ENCODE data around the gene ZNF574.

The ZNF574 gene

DNA sequence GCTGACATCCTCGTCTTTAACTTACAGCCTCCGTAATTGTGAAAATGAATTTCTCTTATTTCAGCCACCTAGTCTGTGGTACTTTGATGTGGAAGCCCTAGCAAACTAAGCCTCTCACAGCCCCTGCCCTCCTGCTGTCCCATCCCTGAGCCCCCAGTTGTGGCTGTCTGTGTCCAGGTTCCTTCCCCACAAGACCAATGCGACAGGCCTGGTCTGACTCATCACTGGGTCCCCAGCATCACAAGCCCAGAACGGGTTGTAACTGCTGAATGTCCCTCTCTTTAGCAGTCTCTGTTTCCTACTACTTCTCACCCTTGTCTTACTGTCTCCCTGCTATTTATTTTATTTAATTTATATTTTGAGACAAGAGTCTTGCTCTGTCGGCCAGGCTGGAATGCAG, 50.6 kb downstream of the ZNF574 start:
- no peak for TF ChIP-seq EZH2phosphoT487 (IDR thresholded peaks at IDR 0.05; ENCODE audit: borderline replicate concordance, low read length)
- TF ChIP-seq, protein P1, sequence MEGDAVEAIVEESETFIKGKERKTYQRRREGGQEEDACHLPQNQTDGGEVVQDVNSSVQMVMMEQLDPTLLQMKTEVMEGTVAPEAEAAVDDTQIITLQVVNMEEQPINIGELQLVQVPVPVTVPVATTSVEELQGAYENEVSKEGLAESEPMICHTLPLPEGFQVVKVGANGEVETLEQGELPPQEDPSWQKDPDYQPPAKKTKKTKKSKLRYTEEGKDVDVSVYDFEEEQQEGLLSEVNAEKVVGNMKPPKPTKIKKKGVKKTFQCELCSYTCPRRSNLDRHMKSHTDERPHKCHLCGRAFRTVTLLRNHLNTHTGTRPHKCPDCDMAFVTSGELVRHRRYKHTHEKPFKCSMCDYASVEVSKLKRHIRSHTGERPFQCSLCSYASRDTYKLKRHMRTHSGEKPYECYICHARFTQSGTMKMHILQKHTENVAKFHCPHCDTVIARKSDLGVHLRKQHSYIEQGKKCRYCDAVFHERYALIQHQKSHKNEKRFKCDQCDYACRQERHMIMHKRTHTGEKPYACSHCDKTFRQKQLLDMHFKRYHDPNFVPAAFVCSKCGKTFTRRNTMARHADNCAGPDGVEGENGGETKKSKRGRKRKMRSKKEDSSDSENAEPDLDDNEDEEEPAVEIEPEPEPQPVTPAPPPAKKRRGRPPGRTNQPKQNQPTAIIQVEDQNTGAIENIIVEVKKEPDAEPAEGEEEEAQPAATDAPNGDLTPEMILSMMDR (IDR thresholded peaks at IDR 0.05; ENCODE audit: low read depth, low read length, poor library complexity, severe bottlenecking) = no peak
- H3K4me2 ChIP-seq (ENCODE audit: low read length) = peak overlapping the region; percentile 87
- H3K4me3 ChIP-seq (ENCODE audit: low read length) = peak overlapping the region; percentile 18; the same call in 1 of the 2 replicates

DNA sequence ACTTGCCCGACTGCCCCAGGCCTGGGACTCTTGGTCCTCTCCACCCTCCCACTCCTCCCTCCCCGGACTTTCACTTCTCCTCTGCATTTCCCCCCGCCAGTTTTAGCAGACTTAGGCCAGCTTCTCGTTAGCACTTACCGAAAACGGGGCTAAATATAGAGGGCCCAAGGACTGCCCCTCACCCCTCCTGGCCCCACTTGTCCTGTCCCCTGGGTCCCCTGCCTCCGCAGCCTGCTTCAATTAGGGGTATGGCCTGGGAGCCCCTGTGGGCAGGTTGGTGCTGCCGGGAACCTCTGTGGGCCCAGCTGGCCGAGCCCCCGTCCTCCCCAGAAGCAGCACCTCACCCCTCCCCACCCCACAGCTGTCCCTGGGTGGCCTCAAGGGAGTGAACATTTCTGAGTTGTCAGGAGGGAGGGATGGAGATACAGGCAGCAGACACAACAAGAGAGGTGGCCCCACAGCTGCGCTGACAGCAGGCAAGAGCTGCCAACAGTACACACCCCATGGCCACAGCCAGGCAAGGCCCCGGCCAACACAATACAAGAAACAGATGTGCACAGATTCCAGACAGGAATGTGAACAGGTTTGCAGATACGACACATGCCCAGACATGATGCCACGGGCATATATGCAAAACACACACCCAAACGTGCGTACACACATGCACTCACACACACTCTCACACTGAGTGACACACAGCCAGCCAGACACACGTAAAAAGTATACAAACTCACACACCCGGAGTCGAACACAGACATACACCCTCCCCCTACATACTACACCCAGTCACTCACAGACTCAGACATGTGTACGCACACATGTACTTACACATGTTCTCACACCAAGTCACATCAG, 53.7 kb downstream of the ZNF574 start:
- no peaks in the 10 kb centered on the region for H3K27me3 ChIP-seq (ENCODE audit: control insufficient read depth, low read length)
- TF ChIP-seq EZH2phosphoT487 (IDR thresholded peaks at IDR 0.05; ENCODE audit: borderline replicate concordance, low read length) = no peak
- TF ChIP-seq, protein P1 (IDR thresholded peaks at IDR 0.05; ENCODE audit: low read depth, low read length, poor library complexity, severe bottlenecking) = peak; percentile 6
- peaks cover 9% of the 10 kb centered on the region for H3F3A ChIP-seq (ENCODE audit: control insufficient read depth, insufficient read depth)
- peak overlapping the region; percentile 87 for H3K4me2 ChIP-seq (ENCODE audit: low read length)
- no peaks in the 10 kb centered on the region for H3K9me2 ChIP-seq (replicated peaks; ENCODE audit: control insufficient read depth, low read length)
- H3K4me3 ChIP-seq (ENCODE audit: low read length) = peak overlapping the region; percentile 82
- H3K27ac ChIP-seq (ENCODE audit: low read depth, low read length) = peak overlapping the region; percentile 98
- H3K36me3 ChIP-seq (ENCODE audit: control insufficient read depth, low read length) = peaks cover 66% of the 10 kb centered on the region
- no peaks in the 10 kb centered on the region for H4K20me1 ChIP-seq (ENCODE audit: control insufficient read depth, insufficient read depth, low read depth, low read length)
- H3K79me2 ChIP-seq (ENCODE audit: control insufficient read depth, low read length) = peaks cover 84% of the 10 kb centered on the region
- H3K9me3 ChIP-seq (ENCODE audit: control insufficient read depth, insufficient read depth, low read length) = no peaks in the 10 kb centered on the region
- peaks cover 79% of the 10 kb centered on the region for H3K4me1 ChIP-seq (ENCODE audit: control insufficient read depth, low read length)

More for the DNA sequence above, 50.6 kb downstream of the ZNF574 start:
- H3F3A ChIP-seq (ENCODE audit: control insufficient read depth, insufficient read depth) = peaks cover 25% of the 10 kb centered on the region
- H3K79me2 ChIP-seq (ENCODE audit: control insufficient read depth, low read length) = peaks cover 97% of the 10 kb centered on the region
- peaks cover 89% of the 10 kb centered on the region for H3K36me3 ChIP-seq (ENCODE audit: control insufficient read depth, low read length)
- H3K27me3 ChIP-seq (ENCODE audit: control insufficient read depth, low read length) = no peaks in the 10 kb centered on the region
- peaks cover 89% of the 10 kb centered on the region for H3K4me1 ChIP-seq (ENCODE audit: control insufficient read depth, low read length)
- no peaks in the 10 kb centered on the region for H3K9me3 ChIP-seq (ENCODE audit: control insufficient read depth, insufficient read depth, low read length)
- no peaks in the 10 kb centered on the region for H4K20me1 ChIP-seq (ENCODE audit: control insufficient read depth, insufficient read depth, low read depth, low read length)
- no peaks in the 10 kb centered on the region for H3K9me2 ChIP-seq (replicated peaks; ENCODE audit: control insufficient read depth, low read length)
- H3K27ac ChIP-seq (ENCODE audit: low read depth, low read length) = peak overlapping the region; percentile 98

DNA sequence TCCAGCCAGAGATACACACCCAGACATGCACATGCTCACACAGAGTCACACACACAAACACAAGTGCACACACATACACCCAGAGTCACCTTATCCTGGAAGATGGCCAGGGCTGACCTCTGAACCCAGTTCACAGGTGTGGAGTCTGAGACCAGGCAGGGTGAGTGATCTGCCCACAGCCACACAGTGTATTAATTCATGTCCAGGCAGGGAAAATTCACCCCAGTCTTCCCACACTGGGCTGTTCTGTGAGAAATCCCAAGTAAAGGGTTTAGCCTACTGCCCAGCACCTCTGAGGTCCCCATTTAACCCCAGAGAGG, 54.2 kb downstream of the ZNF574 start:
- Histone ChIP-seq H3F3A (ENCODE audit: control insufficient read depth, insufficient read depth) (peaks cover 9% of the 10 kb centered on the region), H3K4me2 (ENCODE audit: low read length) (peak overlapping the region; percentile 87), H4K20me1 (ENCODE audit: control insufficient read depth, insufficient read depth, low read depth, low read length) (no peaks in the 10 kb centered on the region), H3K9me3 (ENCODE audit: control insufficient read depth, insufficient read depth, low read length) (no peaks in the 10 kb centered on the region), H3K27me3 (ENCODE audit: control insufficient read depth, low read length) (no peaks in the 10 kb centered on the region), H3K79me2 (ENCODE audit: control insufficient read depth, low read length) (peaks cover 78% of the 10 kb centered on the region), H3K27ac (ENCODE audit: low read depth, low read length) (peak overlapping the region; percentile 98), H3K9me2 (replicated peaks; ENCODE audit: control insufficient read depth, low read length) (no peaks in the 10 kb centered on the region), H3K4me3 (ENCODE audit: low read length) (peak overlapping the region; percentile 82), H3K4me1 (ENCODE audit: control insufficient read depth, low read length) (peaks cover 79% of the 10 kb centered on the region), H3K36me3 (ENCODE audit: control insufficient read depth, low read length) (peaks cover 60% of the 10 kb centered on the region)
- TF ChIP-seq EZH2phosphoT487 (IDR thresholded peaks at IDR 0.05; ENCODE audit: borderline replicate concordance, low read length) = no peak
- TF ChIP-seq, protein P1 (IDR thresholded peaks at IDR 0.05; ENCODE audit: low read depth, low read length, poor library complexity, severe bottlenecking) = no peak

Data from DOHH2 (cell line).